GM12874 (cell line): ENCODE measurements around the gene HNRNPAB.

Source experiments
- TF ChIP-seq, protein P1 (sequence below): IDR thresholded peaks from 2 replicates; pipeline ENCODE4 v1.5.1; 2011; ENCODE audit warnings: low read depth, mild to moderate bottlenecking, control low read depth, low read length, moderate library complexity; ENCODE audit not compliant: insufficient read depth

Gene HNRNPAB

DNA sequence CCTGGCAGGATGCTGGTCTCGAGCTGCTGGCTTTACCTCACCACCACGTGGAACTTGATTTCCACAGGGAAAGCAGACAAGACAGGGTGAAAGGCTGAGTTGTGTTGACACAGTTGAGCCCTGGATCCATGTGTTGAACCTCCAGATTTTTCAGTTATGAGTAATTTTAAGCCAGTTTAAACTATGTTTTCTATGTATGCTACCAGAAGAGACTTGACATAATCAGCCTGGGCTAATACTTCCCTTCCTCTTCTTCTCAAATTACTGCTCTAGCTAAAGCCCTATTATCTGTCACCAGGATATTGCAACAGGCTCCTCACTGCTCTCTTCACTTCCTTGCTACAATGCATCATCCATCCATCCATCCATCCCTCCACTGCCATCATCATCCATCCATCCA, 40.2 kb downstream of the HNRNPAB start:
- TF ChIP-seq, protein P1, sequence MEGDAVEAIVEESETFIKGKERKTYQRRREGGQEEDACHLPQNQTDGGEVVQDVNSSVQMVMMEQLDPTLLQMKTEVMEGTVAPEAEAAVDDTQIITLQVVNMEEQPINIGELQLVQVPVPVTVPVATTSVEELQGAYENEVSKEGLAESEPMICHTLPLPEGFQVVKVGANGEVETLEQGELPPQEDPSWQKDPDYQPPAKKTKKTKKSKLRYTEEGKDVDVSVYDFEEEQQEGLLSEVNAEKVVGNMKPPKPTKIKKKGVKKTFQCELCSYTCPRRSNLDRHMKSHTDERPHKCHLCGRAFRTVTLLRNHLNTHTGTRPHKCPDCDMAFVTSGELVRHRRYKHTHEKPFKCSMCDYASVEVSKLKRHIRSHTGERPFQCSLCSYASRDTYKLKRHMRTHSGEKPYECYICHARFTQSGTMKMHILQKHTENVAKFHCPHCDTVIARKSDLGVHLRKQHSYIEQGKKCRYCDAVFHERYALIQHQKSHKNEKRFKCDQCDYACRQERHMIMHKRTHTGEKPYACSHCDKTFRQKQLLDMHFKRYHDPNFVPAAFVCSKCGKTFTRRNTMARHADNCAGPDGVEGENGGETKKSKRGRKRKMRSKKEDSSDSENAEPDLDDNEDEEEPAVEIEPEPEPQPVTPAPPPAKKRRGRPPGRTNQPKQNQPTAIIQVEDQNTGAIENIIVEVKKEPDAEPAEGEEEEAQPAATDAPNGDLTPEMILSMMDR, result no peak

DNA sequence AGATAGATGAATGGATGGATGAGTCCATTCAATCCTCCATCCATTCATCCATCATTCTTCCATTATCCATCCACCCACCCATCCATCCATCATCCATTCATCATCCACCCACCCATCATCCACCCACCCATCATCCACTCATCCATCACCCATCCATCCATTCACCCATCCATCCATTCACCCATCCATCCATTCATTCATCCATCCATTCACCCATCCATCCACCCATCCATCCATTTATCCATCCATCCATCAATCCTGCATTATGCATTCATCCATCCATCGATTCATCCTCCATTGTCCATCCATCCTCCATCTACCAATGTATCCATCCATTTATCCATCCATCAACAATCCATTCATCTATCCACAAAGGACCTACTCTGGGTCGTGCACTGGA, 41.1 kb downstream of the HNRNPAB start:
- TF ChIP-seq, protein P1, result no peak

DNA sequence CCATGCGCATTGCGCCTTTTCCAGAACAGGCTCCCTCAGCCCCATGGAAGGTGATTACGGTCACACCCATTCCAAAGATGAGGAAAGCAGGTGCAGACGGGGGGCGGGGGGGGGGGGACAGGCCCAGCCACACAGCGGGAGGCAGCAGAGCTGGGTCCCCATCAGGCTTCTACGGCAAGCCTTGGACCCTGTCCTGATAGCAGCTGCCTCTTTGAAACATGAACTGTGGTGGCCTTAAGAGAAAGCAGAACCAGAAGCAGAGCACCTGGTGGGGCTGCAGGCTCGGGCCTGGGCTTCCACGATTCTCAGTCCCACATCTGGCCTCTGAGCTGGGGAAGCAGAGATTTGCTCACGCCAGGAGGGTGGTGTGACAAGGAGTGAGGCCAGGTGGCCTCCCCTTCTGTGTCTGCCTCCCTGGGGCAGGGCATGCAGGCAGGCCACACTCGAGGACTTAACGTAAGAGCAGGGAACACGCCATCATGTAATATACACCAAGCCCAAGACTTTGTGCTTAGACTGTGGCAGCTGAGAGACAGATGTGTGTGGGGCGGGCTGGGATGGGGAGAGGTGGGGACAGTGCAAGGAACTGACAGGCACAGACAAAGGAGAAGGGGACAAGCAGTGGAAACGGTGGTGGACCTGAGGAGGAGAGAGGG, 42.4 kb downstream of the HNRNPAB start:
- TF ChIP-seq, protein P1, result no peak

DNA sequence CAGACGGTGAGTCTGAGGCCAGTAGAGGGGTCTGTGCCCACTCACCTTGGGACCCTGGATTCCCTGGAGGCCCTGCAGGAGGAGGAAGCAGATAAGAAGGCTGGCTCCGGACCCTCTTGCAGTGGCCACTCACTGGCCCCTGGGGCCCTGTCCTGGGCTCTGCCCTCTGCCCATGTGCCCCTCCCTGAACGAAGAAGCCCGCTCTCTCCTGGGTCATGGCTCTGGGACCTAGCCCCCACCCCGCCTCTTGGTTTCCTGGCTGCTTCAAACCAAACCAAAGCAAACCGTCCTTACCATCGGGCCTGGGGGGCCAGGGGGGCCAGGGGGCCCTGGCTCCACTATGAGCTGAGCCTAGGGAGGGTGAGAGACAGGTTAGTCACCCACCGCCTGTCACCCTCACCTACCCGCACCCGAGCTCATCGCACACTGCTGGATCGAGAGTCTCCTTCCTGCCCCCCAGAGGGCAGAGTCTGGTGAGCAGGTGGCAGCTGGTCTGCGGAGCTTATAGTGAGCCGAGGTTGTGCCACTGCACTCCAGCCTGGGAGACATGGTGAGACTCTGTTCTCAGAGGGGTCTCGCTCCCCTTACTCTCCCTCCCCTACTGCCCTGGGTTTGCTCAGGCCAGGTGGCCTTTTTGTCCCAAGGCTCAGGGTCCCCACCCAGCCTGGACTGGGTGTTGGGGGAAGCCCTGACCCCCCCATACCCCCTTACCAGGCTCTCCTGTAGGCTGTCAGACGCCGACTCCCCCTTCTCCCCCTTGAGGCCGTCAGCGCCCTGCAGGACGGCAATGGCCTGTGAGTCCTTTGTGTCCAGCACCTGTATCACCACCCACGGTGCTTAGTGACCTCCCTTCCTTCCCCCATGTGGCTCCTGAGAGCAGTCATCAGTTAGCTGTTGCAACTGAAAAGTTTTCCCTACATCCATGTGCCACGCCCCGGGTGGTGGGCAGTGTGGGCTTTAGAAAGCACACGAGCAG, 43.4 kb downstream of the HNRNPAB start:
- TF ChIP-seq, protein P1, result no peak

DNA sequence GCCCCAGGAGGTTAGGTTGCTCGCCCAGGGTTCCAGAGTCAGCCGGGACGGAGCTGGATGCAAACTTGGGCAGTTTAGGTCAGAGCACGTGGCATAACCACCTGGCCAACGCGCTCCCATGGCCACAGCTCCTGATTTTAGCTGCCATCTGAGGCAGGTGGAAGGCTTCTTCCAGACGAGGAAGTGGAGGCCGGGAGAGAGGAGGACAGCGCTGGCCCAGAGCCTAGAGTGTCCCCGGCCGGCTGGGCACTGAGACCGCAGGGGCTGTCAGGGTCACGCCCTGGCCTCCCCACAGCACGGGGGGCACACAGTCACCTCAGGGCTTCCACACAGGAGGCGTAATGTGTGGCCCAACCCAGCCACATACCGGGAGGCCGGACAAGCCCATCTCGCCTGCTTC, 44.4 kb downstream of the HNRNPAB start:
- TF ChIP-seq, protein P1, result no peak

DNA sequence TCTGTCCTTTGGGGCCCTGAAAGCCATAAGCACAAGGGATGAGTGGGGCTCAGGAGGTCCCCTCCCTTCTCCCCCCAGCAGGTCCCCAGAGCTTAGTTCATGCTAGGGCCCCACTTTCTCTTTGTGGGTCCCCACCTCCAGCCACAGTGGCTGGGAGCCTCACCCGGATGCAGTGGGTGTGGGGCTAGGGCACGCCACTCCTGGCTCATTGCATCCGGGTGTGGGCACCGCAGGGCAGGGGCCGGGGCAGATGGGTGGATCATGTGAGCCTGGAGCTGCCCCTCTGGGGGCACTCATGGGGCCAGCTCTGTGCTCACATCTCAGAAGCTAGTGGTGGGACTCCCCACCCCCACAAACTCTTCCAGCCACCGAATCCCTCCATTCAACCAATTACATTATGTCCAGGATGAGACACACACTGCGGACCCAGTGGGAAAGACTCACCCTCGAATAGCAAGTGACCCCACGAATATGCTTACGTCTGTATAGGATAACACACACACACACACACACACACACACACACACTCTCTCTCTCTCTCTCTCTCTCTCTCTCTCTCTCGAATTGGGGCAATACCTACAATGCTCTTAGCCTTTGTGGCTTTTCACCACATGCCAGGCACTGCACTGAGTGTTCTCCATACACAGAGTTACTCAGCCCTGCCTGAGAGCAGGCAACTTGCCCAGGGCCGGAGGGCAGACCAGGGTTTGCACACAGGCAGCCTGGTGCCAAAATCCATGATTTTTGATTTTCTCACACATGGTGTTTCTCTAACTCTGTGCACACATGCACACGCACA, 45.1 kb downstream of the HNRNPAB start:
- TF ChIP-seq, protein P1, result no peak

DNA sequence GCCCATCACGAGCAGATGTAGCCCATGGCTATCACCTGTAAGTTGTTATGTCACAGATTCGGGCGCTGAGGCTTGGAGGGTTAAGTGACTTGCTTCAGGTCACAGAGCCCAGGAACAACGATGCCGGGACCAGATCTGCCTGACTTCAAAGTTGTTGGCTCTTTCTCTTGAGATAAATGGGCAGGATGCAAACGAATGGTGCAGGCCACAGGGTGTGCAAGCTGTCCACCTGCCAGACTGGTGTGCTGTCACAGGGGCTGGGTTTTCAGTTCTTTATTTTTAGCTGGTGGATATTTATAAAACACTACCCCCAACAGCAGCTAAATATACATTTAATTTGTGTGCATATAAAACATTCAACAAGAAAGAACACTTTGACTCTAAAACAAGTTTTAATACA, 45.9 kb downstream of the HNRNPAB start:
- TF ChIP-seq, protein P1, result no peak
